ENCODE data around the gene TAMM41. TPM values are rescaled to one million over a fixed set of nuclear protein-coding genes. Genes with fewer than 3 reads are reported as not detected.
A peak's percentile ranks its signal among the peaks of the same experiment; 100 is the strongest.

TAMM41 gene
- total and polyA plus RNA-seq, 9 of the 15 experiments (the other 6 are each of a cell fraction or from before 2014, with no cell fraction given): 8.6 to 74.6 (median 29.3) TPM

DNA sequence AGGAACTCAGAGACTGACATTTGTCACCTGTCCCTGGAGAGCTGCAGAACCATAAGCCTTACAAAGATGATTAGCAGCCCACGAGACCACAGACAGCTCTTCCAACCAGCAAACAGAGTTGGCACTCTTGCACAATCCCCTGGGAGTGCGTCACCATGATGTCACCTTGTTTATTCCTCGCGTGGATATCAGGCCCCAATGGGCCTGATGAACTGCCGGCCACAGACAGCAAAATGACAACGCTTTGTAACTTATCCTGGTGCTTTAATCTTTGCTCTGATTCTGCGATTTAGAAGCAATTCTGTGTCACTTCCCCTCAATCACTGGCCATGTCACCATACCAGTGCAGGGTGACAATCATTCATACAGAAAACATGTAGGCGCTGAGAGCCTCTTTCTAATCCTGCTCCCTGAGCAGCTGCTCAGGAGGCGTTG is 89.2 kb downstream of the TAMM41 start (continued):
- TF ChIP-seq, protein P1, sequence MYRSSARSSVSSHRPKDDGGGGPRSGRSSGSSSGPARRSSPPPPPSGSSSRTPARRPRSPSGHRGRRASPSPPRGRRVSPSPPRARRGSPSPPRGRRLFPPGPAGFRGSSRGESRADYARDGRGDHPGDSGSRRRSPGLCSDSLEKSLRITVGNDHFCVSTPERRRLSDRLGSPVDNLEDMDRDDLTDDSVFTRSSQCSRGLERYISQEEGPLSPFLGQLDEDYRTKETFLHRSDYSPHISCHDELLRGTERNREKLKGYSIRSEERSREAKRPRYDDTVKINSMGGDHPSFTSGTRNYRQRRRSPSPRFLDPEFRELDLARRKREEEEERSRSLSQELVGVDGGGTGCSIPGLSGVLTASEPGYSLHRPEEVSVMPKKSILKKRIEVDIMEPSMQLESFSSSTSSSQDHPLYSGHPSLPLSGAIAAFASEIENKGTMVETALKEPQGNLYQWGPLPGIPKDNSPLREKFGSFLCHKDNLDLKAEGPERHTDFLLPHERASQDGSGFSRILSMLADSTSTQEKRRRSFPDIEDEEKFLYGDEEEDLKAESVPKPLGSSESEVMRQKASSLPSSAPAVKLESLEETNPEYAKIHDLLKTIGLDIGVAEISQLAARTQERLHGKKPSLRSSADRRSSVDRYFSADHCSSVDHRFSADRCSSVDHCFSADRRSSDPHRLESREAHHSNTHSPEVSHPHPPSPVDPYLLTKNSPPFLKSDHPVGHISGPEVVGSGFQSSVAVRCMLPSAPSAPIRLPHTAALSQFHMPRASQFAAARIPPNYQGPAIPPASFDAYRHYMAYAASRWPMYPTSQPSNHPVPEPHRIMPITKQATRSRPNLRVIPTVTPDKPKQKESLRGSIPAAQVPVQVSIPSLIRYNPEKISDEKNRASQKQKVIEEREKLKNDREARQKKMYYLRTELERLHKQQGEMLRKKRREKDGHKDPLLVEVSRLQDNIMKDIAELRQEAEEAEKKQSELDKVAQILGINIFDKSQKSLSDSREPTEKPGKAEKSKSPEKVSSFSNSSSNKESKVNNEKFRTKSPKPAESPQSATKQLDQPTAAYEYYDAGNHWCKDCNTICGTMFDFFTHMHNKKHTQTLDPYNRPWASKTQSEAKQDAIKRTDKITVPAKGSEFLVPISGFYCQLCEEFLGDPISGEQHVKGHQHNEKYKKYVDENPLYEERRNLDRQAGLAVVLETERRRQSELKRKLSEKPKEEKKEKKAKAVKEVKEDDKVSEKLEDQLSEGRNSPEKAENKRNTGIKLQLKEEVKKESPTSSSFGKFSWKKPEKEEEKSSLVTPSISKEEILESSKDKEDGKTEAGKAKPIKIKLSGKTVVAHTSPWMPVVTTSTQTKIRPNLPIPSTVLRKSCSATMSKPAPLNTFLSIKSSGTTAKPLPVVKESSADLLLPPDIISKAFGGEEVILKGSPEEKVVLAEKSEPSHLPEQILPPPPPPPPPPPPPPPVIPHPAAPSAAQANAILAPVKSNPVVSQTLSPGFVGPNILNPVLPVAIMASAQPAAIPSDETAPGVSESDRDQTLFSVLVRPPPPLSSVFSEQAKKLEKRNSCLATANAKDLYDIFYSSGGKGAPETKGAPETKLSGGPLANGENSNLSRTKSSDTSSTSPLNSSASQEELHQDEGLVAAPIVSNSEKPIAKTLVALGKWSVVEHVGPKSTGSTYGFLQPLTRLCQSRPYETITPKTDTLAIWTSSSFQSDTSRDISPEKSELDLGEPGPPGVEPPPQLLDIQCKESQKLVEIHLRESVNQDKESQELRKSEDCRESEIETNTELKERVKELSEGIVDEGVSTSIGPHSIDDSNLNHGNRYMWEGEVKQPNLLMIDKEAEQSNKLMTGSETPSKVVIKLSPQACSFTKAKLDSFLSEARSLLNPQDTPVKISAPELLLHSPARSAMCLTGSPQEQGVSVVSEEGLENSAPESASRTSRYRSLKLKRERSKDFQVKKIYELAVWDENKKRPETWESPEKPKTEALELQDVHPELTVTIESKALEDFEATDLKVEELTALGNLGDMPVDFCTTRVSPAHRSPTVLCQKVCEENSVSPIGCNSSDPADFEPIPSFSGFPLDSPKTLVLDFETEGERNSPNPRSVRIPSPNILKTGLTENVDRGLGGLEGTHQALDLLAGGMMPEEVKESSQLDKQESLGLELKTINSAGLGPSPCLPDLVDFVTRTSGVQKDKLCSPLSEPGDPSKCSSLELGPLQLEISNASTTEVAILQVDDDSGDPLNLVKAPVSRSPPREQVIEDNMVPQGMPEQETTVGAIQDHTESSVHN (IDR thresholded peaks at IDR 0.05; ENCODE audit: borderline replicate concordance in 1 of 2, low read depth in 1 of 2): no peak
- TF ChIP-seq ATF1 (CRISPR knock-in tag; IDR thresholded peaks at IDR 0.05) (no peak), ATF1 (tag; IDR thresholded peaks at IDR 0.05) (peak; percentile 80), ARID2 (IDR thresholded peaks at IDR 0.05) (no peak), BHLHE40 (IDR thresholded peaks at IDR 0.05; ENCODE audit: low read length) (0 out of 2 replicates have a peak, but pooled peaks have one; percentile 5), MED1 (CRISPR knock-in tag; IDR thresholded peaks at IDR 0.05; ENCODE audit: borderline replicate concordance) (no peak), HDAC3 (IDR thresholded peaks at IDR 0.05; ENCODE audit: borderline replicate concordance, partially characterized antibody) (no peak), ETV6 (IDR thresholded peaks at IDR 0.05; ENCODE audit: borderline replicate concordance in 1 of 2, low read depth in 2 of 2, low read length in 1 of 2) (no peak), ETV6 (CRISPR knock-in tag; IDR thresholded peaks at IDR 0.05; ENCODE audit: borderline replicate concordance) (no peak), RNF2 (IDR thresholded peaks at IDR 0.05) (no peak), CBFB (CRISPR knock-in tag; IDR thresholded peaks at IDR 0.05) (no peak), YBX1 (IDR thresholded peaks at IDR 0.05) (no peak)
- TF ChIP-seq, protein P2, sequence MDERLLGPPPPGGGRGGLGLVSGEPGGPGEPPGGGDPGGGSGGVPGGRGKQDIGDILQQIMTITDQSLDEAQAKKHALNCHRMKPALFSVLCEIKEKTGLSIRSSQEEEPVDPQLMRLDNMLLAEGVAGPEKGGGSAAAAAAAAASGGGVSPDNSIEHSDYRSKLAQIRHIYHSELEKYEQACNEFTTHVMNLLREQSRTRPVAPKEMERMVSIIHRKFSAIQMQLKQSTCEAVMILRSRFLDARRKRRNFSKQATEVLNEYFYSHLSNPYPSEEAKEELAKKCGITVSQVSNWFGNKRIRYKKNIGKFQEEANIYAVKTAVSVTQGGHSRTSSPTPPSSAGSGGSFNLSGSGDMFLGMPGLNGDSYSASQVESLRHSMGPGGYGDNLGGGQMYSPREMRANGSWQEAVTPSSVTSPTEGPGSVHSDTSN (CRISPR knock-in tag; IDR thresholded peaks at IDR 0.05; ENCODE audit: low read depth): no peak
- TF ChIP-seq, protein P2 (tag; conservative IDR thresholded peaks at IDR 0.05; ENCODE audit: low read depth): peak; percentile 49
- TF ChIP-seq, protein P3, sequence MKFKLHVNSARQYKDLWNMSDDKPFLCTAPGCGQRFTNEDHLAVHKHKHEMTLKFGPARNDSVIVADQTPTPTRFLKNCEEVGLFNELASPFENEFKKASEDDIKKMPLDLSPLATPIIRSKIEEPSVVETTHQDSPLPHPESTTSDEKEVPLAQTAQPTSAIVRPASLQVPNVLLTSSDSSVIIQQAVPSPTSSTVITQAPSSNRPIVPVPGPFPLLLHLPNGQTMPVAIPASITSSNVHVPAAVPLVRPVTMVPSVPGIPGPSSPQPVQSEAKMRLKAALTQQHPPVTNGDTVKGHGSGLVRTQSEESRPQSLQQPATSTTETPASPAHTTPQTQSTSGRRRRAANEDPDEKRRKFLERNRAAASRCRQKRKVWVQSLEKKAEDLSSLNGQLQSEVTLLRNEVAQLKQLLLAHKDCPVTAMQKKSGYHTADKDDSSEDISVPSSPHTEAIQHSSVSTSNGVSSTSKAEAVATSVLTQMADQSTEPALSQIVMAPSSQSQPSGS (CRISPR knock-in tag; IDR thresholded peaks at IDR 0.05): 0 out of 2 replicates have a peak, but pooled peaks have one; percentile 39
- TF ChIP-seq, protein P4, sequence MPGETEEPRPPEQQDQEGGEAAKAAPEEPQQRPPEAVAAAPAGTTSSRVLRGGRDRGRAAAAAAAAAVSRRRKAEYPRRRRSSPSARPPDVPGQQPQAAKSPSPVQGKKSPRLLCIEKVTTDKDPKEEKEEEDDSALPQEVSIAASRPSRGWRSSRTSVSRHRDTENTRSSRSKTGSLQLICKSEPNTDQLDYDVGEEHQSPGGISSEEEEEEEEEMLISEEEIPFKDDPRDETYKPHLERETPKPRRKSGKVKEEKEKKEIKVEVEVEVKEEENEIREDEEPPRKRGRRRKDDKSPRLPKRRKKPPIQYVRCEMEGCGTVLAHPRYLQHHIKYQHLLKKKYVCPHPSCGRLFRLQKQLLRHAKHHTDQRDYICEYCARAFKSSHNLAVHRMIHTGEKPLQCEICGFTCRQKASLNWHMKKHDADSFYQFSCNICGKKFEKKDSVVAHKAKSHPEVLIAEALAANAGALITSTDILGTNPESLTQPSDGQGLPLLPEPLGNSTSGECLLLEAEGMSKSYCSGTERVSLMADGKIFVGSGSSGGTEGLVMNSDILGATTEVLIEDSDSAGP (CRISPR knock-in tag; IDR thresholded peaks at IDR 0.05): no peak

Measured in K562 (cell line).